Measurements from ENCODE around the gene SLC39A6. TPM values are rescaled to one million over a fixed set of nuclear protein-coding genes. Genes with fewer than 3 reads are reported as not detected.

The SLC39A6 gene
- total RNA-seq, 1 experiment from 2014 or later, result 33.9 TPM

DNA sequence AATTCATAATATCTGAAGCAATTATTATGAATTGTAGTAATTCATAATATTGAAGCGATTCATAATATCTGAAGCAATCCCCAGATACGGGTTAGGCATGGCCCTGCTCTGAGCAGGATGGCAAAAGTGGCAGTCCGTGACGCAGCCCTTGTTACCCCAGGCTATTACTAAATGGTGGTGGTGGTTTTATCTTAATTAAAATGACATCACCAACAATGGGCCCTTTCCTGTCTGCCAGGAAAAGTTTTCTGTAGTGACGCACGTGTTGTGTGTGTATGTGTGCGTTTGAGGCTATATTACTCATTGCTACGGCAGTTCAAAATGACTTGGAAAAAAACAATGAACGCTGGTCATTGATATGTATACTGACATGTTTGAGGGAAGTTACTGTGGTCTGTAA, 47.6 kb upstream of the SLC39A6 start:
- Mint-ChIP-seq H3K36me3 (ENCODE audit: insufficient read depth in 1 of 3, low read depth in 3 of 3) (peaks cover 6 to 46% (median 19%) of the 10 kb centered on the region in 3 experiments; a peak in 6 of 7 replicates), H3K27ac (no peak overlapping the region), H3K27me3 (ENCODE audit: low read depth) (no peaks in the 10 kb centered on the region), H3K4me3 (no peak overlapping the region), H3K4me1 (peaks cover 5 to 10% of the 10 kb centered on the region in 2 experiments; a peak in 3 of 4 replicates), H3K9me3 (no peaks in the 10 kb centered on the region)
- H3K4me2 ChIP-seq (ENCODE audit: insufficient read depth, insufficient read length, low read length), result no peak overlapping the region
- no peak overlapping the region for H3K4ac ChIP-seq (ENCODE audit: low read depth, low read length)
- no peak overlapping the region for H3T11ph ChIP-seq (ENCODE audit: low read length)
- H2AFZ ChIP-seq (ENCODE audit: low read length), result no peak overlapping the region
- H2BK120ac ChIP-seq (ENCODE audit: low read depth, low read length, poor library complexity, severe bottlenecking), result no peak overlapping the region
- H3K23ac ChIP-seq (ENCODE audit: insufficient read length, low read depth, low read length), result no peak overlapping the region
- no peak overlapping the region for H4K8ac ChIP-seq (replicated peaks; ENCODE audit: insufficient read length, low read depth, low read length)
- H3K79me2 ChIP-seq (ENCODE audit: insufficient read depth, low read length), result no peaks in the 10 kb centered on the region
- H2BK12ac ChIP-seq (ENCODE audit: insufficient read length, low read depth, low read length), result no peak overlapping the region
- no peaks in the 10 kb centered on the region for H3K27me3 ChIP-seq (ENCODE audit: insufficient read depth, low read length)
- DNase-seq, result no peak
- H3K4me1 ChIP-seq (ENCODE audit: insufficient read depth, low read length), result no peaks in the 10 kb centered on the region
- H2BK20ac ChIP-seq (ENCODE audit: low read depth, low read length, poor library complexity, severe bottlenecking), result no peak overlapping the region
- H2AK5ac ChIP-seq (ENCODE audit: insufficient read length, low read length), result no peak overlapping the region
- H2BK5ac ChIP-seq (ENCODE audit: insufficient read length, low read length), result no peak overlapping the region
- H3K9ac ChIP-seq (ENCODE audit: extremely low read depth, insufficient read length, low read length), result no peak overlapping the region
- H3K56ac ChIP-seq (ENCODE audit: insufficient read length, low read depth, low read length), result no peak overlapping the region
- H3K14ac ChIP-seq (ENCODE audit: insufficient read depth, low read length), result no peak overlapping the region
- no CpG with 5 or more reads among the region's 9 CpGs for WGBS (ENCODE audit: extremely low coverage, insufficient read length, low lambda C conversion rate)
- no peaks in the 10 kb centered on the region for H3K79me1 ChIP-seq (ENCODE audit: insufficient read depth, low read depth, low read length, poor library complexity, severe bottlenecking)
- H4K5ac ChIP-seq (ENCODE audit: insufficient read length, low read depth, low read length), result no peak overlapping the region
- H3K23me2 ChIP-seq (ENCODE audit: insufficient read length, low read depth, low read length, poor library complexity, severe bottlenecking), result no peaks in the 10 kb centered on the region
- H4K91ac ChIP-seq (ENCODE audit: insufficient read length, low read depth, low read length), result no peak overlapping the region
- no peaks in the 10 kb centered on the region for H4K20me1 ChIP-seq (ENCODE audit: control insufficient read depth, insufficient read depth, insufficient read length)
- no peak overlapping the region for H3K18ac ChIP-seq (ENCODE audit: insufficient read length, low read depth, low read length)
- no peak overlapping the region for H3K27ac ChIP-seq (ENCODE audit: insufficient read length, low read depth, low read length)
- H3K9me3 ChIP-seq (ENCODE audit: control insufficient read depth, low read depth, low read length), result no peaks in the 10 kb centered on the region
- no peak overlapping the region for H2BK15ac ChIP-seq (ENCODE audit: low read depth, low read length)
- TF ChIP-seq, protein P1, sequence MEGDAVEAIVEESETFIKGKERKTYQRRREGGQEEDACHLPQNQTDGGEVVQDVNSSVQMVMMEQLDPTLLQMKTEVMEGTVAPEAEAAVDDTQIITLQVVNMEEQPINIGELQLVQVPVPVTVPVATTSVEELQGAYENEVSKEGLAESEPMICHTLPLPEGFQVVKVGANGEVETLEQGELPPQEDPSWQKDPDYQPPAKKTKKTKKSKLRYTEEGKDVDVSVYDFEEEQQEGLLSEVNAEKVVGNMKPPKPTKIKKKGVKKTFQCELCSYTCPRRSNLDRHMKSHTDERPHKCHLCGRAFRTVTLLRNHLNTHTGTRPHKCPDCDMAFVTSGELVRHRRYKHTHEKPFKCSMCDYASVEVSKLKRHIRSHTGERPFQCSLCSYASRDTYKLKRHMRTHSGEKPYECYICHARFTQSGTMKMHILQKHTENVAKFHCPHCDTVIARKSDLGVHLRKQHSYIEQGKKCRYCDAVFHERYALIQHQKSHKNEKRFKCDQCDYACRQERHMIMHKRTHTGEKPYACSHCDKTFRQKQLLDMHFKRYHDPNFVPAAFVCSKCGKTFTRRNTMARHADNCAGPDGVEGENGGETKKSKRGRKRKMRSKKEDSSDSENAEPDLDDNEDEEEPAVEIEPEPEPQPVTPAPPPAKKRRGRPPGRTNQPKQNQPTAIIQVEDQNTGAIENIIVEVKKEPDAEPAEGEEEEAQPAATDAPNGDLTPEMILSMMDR (conservative IDR thresholded peaks at IDR 0.05), result no peak

Measured in H9 (cell line).